NCI-H526 treated with DMSO at 0.1 percent for 48 hours (cell line): ENCODE measurements around the gene TH.
"Not testable (repeated sequence)": the region's sequence is repeated elsewhere in the genome, so short reads cannot be mapped to it uniquely, and the experiment has no call there.

Source experiments
- DNase-seq: peaks from one replicate; lab custom pipeline; 2025; lab: John Stamatoyannopoulos, UW

TH gene

DNA sequence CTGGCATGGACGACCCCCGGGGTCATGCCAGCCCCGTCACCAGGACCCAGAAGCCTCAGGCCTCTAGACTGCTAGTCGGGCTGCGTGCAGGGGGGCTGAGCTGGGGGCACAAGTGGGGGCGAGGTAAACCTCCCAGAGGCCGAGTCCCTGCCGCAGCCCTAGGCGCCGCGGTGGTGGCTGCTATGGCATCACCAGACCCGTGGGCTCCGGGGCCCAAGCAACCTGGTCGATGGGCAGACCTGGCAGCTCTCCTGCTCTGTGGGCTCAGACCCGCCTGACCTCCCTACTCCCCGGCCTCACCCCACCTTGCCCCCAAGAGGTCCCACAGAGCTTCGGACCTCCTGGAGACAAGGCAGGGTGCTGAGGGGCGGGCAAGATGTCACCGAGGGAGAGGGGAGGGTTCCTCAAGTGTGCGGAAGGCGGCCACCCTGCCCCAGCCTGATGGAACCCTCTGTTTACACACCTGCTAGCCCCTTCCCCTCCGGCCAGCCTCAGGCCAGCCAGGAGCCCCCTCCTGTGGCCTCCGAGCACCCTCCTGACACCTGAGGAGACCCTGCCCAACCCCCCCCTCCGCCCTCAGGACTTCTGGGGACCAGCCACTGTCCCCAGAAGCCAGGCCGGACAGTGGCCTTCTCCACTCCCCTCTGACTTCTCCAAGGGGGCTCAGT, 41.8 kb downstream of the TH start:
- DNase-seq = no peak

DNA sequence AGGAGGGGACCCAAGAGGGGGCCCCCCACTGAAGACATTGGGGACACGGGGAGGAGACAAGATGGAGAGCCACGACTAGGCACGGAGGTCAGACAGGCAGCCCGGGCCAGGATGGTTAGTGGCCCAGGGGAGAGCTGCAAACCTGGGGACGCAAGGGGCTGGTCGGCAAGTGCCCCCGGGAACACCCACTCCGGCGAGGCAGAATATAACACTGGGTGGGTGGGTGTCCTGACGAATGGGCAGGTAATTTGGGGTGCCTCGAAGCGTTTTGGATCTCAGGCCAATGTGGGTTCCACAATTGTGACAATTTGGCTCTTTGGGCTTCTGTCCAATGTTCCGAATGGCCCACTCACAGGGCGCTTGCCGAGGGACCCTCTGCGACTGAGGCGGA, 42.3 kb downstream of the TH start:
- DNase-seq = no peak

DNA sequence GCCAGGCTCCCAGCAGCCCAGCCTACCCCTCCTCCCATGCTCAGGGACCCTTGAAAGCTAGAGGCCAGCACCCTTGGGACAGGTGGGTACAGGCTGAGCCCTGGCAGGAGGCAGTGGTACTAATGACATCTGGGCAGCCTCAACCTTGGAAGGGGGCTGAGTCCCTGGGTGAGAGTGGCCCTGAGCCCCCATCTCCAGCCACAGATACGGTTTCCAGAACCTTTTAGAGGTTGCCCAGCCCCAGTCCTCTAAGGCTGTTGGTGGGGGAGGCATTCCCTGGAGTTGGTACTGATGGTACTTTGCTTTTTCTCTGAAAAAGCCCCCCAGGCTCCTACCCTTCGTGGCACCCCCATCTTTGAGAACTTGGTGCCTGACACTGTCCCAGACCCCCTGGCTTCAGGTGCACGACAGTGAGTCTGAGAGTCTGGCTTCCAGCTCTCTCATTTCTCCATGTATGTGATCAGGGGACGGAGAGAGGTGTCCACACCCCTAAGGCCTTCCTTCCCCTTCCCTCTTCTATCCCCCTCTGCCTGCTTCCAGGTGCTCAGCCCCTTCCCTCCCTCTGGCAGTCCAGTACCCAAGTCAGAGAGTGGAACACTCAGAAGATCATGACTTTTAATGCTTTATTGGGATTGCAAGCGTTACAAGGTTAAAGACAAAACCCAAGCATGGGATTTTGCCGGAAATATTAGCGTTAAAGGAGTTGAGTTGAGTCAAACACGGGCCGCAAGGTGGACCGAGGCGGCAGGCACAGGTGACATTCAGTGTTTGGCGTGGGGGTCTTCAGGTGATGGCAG, 42.9 kb downstream of the TH start:
- no peak for DNase-seq

DNA sequence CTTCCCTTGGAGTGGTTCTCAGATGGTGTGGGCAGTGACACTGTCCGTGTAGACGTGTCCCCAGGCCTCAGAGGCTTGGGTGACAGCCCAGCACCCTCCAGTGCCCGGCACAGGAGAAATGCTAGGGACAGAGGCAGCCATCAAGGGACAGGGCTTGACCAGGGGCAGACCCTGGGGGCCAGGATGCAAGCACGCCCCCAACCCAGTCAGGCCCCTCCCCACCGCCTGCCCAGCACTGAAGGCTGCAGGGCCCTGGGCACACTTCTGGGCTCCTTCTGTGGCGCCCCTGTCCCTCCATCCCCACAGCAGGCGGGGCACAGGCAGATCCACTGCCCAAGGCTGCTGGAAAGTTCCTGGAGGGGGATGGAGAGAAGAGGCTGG, 43.5 kb downstream of the TH start:
- DNase-seq = no peak

DNA sequence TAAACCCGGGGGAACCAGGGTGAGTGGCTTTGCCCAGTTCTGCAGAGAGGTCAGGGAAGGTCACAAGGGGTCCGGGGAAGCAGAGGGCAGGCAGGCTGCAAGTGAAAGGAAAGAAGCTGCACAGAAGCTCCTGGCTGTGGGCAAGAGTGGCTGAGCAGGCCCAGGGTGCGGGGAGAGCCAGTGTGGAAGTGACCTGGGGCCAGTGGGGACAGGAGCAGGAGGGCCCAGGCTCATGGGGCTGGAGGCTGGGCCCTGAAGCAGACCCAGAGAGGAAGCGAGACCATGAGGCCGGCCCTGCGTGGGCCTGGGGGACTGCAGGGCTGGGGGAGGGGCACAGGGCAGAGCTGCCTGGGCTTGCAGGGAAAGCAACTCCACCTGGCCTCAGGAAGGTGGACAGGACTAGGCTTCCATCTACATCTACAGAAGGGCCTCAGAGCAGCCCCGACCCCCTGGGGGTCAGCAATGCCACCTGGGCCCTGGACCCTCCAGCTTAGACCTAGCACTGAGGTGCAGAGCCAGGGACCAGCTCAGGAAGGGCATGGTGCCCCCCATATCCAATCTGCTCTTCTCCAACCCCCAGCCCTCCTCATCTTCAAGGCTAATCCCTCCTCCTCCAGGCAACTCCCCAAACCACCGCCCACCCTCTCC, 44.0 kb downstream of the TH start:
- no peak for DNase-seq

DNA sequence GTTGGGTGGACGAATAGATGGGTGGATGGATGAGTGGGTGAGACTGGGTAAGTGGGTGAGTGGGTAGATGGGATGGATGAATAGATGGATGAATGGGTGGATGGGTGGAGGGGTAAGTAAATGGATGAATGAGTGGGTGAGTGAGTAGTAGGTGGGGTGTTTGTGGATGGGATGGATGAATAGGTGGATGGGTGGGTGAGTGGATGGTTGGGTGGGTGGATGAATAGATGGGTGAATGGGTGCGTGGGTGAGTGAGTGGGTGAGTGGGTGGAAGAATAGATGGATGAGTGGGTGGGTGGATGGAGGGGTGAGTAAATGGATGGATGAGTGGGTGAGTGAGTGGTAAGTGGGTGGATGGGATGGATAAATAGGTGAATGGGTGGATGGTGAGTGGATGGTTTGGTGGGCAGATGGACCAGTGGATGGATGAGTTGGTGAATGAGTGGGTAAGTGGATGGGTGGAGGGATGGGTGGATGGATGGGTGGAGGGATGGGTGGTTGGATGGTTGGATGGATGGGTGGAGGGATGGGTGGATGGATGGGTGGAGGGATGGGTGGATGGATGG, 45.0 kb downstream of the TH start:
- no peak for DNase-seq

DNA sequence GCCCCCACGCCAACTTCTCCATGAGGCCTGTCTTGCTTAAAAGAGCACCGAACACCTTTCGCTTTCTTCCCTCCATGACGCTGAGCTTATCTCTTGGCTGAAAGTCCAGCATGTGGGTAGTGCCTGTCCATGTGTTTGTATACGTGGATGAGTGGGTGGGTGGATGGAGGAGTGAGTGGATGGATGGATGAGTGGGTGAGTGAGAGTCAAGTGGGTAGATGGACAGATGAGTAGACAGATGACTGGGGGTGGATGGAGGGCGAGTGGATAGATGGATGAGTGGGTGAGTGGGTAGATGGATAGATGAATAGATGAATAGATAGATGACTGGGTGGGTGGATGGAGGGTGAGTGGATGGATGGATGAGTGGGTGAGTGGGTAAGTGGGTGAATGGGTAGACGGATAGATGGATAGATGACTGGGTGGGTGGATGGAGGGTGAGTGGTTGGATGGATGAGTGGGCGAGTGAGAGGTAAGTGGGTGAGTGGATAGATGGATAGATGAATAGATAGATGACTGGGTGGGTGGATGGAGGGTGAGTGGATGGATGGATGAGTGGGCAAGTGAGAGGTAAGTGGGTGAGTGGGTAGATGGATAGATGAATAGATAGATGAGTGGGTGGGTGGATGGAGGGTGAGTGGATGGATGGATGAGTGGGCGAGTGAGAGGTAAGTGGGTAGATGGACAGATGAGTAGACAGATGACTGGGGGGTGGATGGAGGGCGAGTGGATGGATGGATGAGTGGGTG, 46.7 kb downstream of the TH start:
- not testable (repeated sequence) for DNase-seq

DNA sequence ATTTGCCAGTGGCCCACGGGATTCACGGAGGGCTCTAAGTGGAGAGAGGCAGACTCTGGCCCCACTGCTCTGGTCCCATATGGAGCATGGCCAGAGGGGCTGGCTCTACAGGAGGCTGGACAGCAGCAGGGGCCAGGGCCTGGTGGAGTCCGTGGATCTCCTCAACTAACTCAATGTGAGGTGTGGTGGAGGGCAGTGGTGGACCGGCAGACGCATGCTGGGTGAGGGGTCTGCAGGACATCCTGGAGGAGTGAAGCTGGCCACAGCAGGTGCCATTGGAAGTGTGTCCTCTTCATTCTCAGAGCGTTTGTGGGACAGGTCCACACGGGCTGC, 48.0 kb downstream of the TH start:
- DNase-seq = no peak

DNA sequence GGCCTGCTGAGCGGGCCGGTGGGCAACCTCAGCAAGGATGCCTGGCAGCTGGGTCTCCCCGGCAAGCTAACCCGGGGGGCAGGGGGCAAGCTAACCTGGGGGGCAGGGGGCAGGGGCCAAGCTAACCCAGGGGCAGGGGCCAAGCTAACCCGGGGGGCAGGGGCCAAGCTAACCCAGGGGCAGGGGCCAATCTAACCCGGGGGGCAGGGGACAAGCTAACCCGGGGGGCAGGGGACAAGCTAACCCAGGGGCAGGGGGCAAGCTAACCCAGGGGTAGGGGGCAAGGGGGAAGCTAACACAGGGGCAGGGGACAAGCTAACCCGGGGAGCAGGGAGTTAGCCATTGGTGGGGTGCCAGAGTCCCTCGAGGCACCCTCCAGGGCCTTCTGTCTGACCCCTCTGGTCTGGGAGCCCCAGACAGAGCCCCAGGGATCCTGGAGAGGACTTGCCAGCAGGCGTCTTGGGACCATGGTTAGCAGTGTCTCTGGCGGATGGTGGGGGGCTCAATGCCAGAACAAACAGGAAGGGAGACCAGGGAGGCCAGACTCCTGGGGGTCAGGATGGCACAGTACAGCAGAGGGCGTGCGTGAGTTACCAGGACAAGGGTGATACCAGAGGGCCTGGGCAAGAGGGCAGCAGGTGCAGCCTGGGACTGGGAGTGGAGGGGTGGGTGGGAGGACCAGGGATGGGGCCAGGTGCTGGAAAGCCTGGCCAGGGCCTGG, 48.5 kb downstream of the TH start:
- DNase-seq = no peak

DNA sequence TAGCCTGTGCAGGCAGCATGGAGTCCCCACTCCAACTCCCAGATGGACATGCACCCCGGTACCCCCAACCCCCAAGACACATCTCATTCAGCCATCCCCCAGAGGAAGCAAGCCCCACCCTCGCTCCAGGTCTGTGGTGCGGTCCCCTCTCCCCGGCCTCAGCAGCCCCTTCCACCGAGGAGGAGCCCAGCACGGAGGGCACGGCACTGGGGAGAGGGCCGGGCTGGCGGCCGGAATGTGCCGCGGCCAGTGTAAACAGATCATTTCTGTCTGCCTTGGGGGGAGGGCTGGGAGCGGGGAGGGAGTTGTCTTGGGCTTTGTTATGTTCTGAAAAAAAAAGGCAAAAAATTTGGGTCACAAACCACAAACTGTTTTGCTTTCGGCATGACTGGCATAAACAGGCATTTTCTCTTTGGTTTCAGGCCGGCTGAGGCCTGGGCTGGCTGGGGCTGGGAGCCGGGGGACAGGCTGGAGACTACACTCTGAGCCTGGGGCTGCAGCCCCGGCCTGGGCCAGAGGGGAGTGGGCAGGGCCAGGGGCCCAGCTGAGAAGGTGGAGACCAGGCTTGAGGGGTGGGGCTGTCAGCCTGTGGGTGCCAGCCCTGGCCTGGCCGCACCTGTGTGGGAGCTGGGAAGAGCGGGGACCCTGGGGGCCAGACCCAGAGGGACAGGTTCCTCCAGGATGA, 49.3 kb downstream of the TH start:
- DNase-seq = no peak

DNA sequence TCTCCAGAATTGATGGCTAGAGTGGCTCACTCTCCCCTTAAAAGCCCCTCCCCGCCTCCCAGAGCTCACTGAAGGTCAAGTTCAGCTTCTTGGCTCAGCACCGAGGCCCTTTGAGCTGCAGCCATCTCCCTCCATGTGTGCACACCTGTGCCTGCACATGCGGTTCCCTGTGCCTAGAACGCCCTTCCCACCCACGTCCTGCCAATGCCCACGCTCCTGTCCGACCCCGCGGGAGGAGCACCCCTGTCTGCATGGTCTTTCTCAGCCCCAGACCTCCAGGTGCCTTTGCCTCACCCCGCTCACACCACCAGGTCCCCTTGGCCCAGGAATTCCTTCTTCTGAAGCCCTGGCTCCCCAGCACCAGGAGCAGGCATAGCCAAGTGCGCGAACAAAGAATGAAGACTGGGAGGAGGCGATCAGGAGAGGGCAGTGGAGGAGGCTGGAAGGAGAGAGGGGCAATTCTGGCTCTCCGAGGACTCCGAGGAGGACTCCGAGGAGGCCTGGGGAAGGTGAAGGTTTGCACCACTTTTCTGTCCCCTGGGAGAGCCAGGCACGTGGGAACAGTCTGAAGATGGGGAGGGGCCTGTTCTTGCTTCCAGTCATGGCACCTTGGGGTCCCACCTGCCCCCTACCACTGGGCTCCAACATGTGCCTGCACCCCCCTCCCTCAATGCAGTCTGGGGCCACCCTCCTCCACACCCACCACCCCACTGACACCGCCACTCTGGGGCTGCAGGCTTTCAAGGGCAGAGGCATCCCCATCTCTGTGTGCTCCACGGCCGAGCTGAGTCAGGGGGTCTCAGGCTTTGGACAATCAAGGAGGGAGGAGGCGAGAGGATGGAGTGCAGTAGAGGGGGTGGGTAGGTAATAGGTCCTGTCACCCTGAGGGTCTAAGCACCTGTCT, 50.1 kb downstream of the TH start:
- no peak for DNase-seq

DNA sequence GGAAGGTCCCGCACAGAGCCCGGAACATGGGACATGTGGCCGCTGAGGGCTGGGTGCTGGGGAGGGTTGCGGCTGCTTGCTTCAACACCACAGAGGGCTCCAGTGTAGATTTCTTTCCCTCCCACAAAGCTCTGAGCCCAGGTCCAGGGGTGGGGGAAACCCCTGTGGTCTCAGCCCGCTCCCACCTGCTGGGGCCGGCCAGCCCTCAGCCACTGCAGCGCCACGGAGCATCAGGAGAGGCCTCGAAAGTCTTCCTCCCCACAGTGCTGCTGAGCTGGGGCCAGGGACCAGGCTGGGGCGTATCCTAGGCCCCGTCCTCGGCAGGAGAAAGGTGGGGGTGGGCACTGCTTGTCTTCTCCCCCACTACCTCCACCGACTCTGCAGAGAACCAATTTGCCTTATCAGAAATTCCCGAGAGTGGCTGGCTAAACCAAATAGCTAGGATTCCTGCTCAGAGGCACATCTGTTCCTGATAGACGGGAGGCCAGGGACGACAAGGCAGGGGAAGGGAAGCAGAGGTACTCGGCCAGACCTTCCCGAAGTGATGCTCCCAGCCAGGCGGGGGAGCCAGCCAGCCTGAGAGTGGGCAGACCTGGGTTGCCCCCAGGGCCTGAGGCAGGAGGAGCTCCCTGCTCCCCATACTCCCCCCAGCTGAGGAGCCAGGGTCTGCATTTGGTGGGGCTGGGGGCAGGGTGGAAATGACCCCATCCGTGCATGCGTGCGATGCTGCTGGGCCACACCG, 51.1 kb downstream of the TH start:
- no peak for DNase-seq

DNA sequence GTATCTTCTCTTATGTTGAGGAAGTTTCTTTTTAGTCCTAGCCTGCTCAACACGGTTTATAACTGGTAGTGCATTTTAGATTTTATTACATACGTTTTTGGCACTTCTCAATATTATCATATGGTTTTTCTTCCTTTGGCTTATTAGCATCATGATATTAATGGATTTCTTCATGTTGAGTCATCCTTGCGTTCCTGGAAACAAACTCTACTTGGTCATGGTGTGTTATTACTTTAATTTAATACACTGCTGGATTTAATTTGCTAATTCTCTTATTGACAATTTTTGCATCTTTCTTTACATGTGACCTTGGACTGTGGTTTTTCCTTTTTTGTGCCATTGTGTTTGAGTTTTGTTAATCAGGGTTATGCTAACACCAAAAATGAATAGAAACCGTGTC, 52.9 kb downstream of the TH start:
- DNase-seq = no peak

DNA sequence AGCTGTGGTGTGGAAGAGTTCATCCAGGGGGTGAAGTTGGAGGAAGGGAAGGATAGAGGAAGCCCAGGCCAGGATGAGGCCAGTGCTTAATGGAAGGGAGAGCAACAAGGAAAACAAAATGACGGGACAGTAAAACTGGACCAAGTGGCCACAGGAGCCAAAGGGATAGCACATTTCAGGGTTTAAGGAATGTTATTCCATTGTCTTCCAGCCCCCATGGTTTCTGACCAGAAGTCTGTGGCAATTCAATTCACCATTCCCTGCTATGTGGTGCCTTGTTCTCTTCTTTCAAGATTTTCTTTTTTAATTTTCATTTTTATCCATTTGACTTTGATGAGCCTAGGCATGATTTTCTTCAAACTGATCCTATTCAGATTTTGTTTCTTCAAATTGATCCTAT, 54.9 kb downstream of the TH start:
- no peak for DNase-seq

DNA sequence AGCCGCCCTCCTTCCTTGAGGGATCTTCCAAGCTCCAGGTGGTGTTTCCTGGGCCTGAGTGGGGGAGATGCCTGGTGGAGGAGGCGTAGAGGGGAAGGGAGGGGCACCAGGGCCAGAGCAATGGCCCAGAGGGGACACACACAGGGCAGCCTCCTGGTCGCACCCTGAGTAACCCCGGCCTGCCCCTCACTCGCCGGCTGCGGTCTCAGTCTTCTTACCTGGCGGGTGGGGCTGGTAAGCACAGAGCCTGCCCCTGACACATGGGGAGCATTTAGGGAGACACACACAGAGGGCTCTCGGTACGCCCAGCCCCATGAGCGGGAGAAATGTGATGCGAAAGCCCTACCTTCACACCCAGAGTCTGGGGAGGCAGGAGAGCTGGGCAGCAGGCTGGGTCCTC, 56.3 kb downstream of the TH start:
- no peak for DNase-seq

DNA sequence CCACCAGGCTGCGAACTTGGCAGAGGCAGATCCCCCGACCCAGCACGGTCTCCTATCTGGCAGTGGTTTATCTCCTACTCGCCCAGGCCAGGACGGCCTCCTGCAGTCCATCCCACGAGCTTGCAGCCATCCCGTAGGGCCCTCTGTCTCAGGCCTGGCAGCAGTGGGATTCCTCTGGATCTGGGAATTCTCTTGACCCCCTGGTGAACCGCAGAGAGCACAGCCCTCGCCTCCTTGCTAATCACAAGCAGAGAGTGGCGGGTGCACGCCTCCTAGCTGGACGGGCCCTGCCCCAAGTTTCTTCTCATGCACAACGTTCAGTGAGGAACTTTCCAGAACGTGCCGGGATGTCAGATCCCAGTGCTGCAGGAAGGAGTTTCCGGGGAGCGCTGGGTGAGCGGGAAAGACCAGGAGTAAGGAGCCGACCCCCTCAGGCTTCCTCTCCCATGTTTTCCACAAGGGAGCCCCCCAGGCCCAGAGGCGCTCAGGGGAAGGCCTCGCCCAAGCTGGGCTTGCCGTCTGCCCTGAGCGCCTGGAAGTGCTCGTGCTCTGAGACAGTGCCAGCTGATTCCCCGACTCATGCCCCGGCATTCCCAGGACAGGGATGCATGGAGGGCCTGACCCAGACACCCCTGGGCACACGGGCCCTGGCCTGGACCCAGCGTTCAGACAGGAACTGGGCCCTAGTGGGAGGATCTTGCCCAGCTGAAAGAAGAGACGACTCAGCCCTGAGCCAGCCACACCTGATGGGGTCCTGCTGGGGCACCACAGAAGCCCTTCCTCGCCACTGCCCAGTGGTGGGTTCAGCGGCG, 57.0 kb downstream of the TH start:
- no peak for DNase-seq
